Measurements from ENCODE around the gene KCNJ11. TPM values are rescaled to one million over a fixed set of nuclear protein-coding genes. Genes with fewer than 3 reads are reported as not detected.

Gene KCNJ11
- total and polyA plus RNA-seq, 2 of the 8 experiments (the other 6 are each of a cell fraction or from before 2014, with no cell fraction given) = 3.8 to 6.3 TPM

- TF ChIP-seq CTCF (IDR thresholded peaks at IDR 0.05; ENCODE audit: control extremely low read depth in 1 of 3, insufficient read depth in 1 of 3, low read depth in 1 of 3, low read length in 3 of 3) (no peak), RBBP5 (IDR thresholded peaks at IDR 0.05; ENCODE audit: borderline replicate concordance, low read depth, low read length) (no peak), MAX (IDR thresholded peaks at IDR 0.05) (no peak), FOSL1 (IDR thresholded peaks at IDR 0.05; ENCODE audit: insufficient read depth, low read depth, low read length) (no peak)
Observed at GRCh38 chr11:17430616-17431015, 42.2 kb upstream of the KCNJ11 start (continued).
